A549 (cell line): ENCODE measurements around the gene PSPN. TPM values are rescaled to one million over a fixed set of nuclear protein-coding genes. Genes with fewer than 3 reads are reported as not detected.

Experiments
- ATAC-seq, 2 experiments: fragments of 200-7000 bp in 1 of 2; fragments of >200 bp in 1 of 2; cut with Nextera tagmentation in 1 of 2; cut with Tn5 transposase in 1 of 2; 3 replicates each; pipeline versions ENCODE4 v1.8.0 to v1.9.1; 2018 to 2020; ENCODE audit warnings: mild to moderate bottlenecking in 1 of 2, moderate library complexity in 1 of 2
- CTCF ChIA-PET: fragments of 300-600 bp; sonication (Branson Sonifier 250); formaldehyde crosslinking; extraction: SDS; loops from one replicate; lab custom pipeline; 2021; ENCODE audit warnings: antibody characterized with exemption, inconsistent platforms; lab: Yijun Ruan, JAX
- POLR2A ChIA-PET: fragments of 350-600 bp; formaldehyde crosslinking; extraction: SDS; loops from one replicate; lab custom pipeline; 2021; ENCODE audit warnings: antibody characterized with exemption, inconsistent platforms; lab: Yijun Ruan, JAX
- DNase-seq, 2 experiments: peaks; one replicate each; pipeline versions ENCODE4 v3.0.0 to v3.0.0-alpha.2; 2011 to 2016; ENCODE audit warnings: low read depth in 1 of 2, low spot score in 1 of 2
- FAIRE-seq: peaks from 2 replicates; lab custom pipeline; 2011; peaks lifted over from hg19 to GRCh38; lab: Jason Lieb, UNC
- H3K27ac ChIP-seq, 2 experiments: fragments of >200 bp; sonication (Bioruptor Twin); formaldehyde crosslinking; 3 replicates each; pipeline ENCODE4 v1.5.1; 2016 to 2017
- H3K4me1 ChIP-seq: fragments of >200 bp; sonication (Bioruptor Twin); formaldehyde crosslinking; 3 replicates; pipeline ENCODE4 v1.6.1; 2016
- H3K4me2 ChIP-seq: fragments of >200 bp; sonication (Bioruptor Twin); formaldehyde crosslinking; 3 replicates; pipeline ENCODE4 v1.6.1; 2016
- H3K4me3 ChIP-seq: fragments of >200 bp; sonication (Bioruptor Twin); formaldehyde crosslinking; 3 replicates; pipeline ENCODE4 v1.5.1; 2016
- H3K9me3 ChIP-seq: fragments of >200 bp; sonication (Bioruptor Twin); formaldehyde crosslinking; 3 replicates; pipeline ENCODE4 v1.6.1; 2016
- CEBPB ChIP-seq, 2 experiments: fragments of >200 bp in 1 of 2; sonication (Bioruptor Twin) in 1 of 2; formaldehyde crosslinking in 1 of 2; IDR thresholded peaks; 2 replicates each; pipeline ENCODE4 v1.6.1; 2012 to 2016
- CHD4 ChIP-seq: fragments of 200-600 bp; sonication (generic); IDR thresholded peaks from 2 replicates; pipeline ENCODE4 v1.6.1; 2016; ENCODE audit warnings: antibody characterized with exemption, mild to moderate bottlenecking, borderline replicate concordance
- EP300 ChIP-seq, 2 experiments: fragments of >200 bp; sonication (Bioruptor Twin); formaldehyde crosslinking; IDR thresholded peaks; 2 replicates in 1 of 2; 3 replicates in 1 of 2; pipeline ENCODE4 v1.6.1; 2016 to 2017
- FOSL2 ChIP-seq, 2 experiments: fragments of 450-650 bp in 1 of 2; fragments of >200 bp in 1 of 2; sonication (Bioruptor Twin) in 1 of 2; formaldehyde crosslinking; IDR thresholded peaks; 2 replicates each; pipeline versions ENCODE4 v1.5.0 to v1.6.1; 2016 to 2020; ENCODE audit warnings: mild to moderate bottlenecking in 1 of 2, moderate library complexity in 1 of 2
- GATA3 ChIP-seq: IDR thresholded peaks from 2 replicates; pipeline ENCODE4 v1.6.1; 2012; ENCODE audit warnings: borderline replicate concordance
- HEYL ChIP-seq: fragments of 250-450 bp; sonication (Bioruptor Pico); IDR thresholded peaks from 2 replicates; pipeline ENCODE4 v1.8.0; 2021; ENCODE audit warnings: mild to moderate bottlenecking, moderate library complexity
- HOXA7 ChIP-seq: fragments of 250-450 bp; sonication (Bioruptor Pico); IDR thresholded peaks from 2 replicates; pipeline ENCODE4 v1.5.0; 2020; ENCODE audit warnings: mild to moderate bottlenecking, moderate library complexity
- JUNB ChIP-seq: fragments of >200 bp; sonication (Bioruptor Twin); formaldehyde crosslinking; IDR thresholded peaks from 2 replicates; pipeline ENCODE4 v1.6.1; 2016
- PHF8 ChIP-seq: fragments of 200-600 bp; sonication (generic); IDR thresholded peaks from 2 replicates; pipeline ENCODE4 v1.6.1; 2016; ENCODE audit warnings: low read depth, mild to moderate bottlenecking, antibody characterized with exemption, moderate library complexity, borderline replicate concordance
- POLR2AphosphoS2 ChIP-seq: conservative IDR thresholded peaks from 2 replicates; pipeline ENCODE4 v1.6.1; 2012; ENCODE audit warnings: low read length, improper control_type of control experiment, inconsistent platforms
- RCOR1 ChIP-seq: fragments of 150-350 bp; IDR thresholded peaks from 2 replicates; pipeline ENCODE4 v1.6.1; 2014; ENCODE audit warnings: antibody characterized with exemption, low read length, low read depth
- RFX5 ChIP-seq: fragments of 450-650 bp; IDR thresholded peaks from 2 replicates; pipeline ENCODE4 v1.7.1; 2014; ENCODE audit warnings: antibody characterized with exemption, mild to moderate bottlenecking, moderate library complexity
- RNF2 ChIP-seq: fragments of 200-600 bp; sonication (generic); IDR thresholded peaks from 2 replicates; pipeline ENCODE4 v1.6.1; 2016; ENCODE audit warnings: low read depth, mild to moderate bottlenecking, antibody characterized with exemption, moderate library complexity, borderline replicate concordance
- SMC3 ChIP-seq: fragments of >200 bp; sonication (Bioruptor Twin); formaldehyde crosslinking; IDR thresholded peaks from 3 replicates; pipeline ENCODE4 v1.6.1; 2018; ENCODE audit warnings: inconsistent platforms
- TFCP2L1 ChIP-seq: fragments of 250-450 bp; sonication (Bioruptor Pico); IDR thresholded peaks from 2 replicates; pipeline ENCODE4 v1.5.0; 2021; ENCODE audit warnings: mild to moderate bottlenecking
- TP53 ChIP-seq: fragments of 250-450 bp; sonication (Bioruptor Pico); IDR thresholded peaks from 2 replicates; pipeline ENCODE4 v1.5.0; 2021; ENCODE audit warnings: mild to moderate bottlenecking, moderate library complexity
- ZC3H11A ChIP-seq: fragments of 450-650 bp; IDR thresholded peaks from 2 replicates; pipeline ENCODE4 v1.6.1; 2014; ENCODE audit warnings: antibody characterized with exemption, mild to moderate bottlenecking
- ZFP36 ChIP-seq: fragments of 450-650 bp; IDR thresholded peaks from 2 replicates; pipeline ENCODE4 v1.6.1; 2014; ENCODE audit warnings: borderline replicate concordance; ENCODE audit not compliant: partially characterized antibody
- ZSCAN20 ChIP-seq: fragments of 250-450 bp; sonication (Bioruptor Pico); IDR thresholded peaks from 2 replicates; pipeline ENCODE4 v1.8.0; 2022; ENCODE audit warnings: mild to moderate bottlenecking, moderate library complexity
- WGBS: methylation state at CpG from one replicate; pipeline ENCODE4 v1.1.6; 2017; ENCODE audit errors: missing lambda C conversion rate; 5-methylcytosine and 5-hydroxymethylcytosine counted together
- polyA plus RNA-seq, 4 experiments: library from polyadenylated mRNA; depleted of rRNA in 3 of 4; stranded (reverse); fragments of >200 nt; fragmentation: RNase III in 1 of 4; extraction: RNeasy Plus Mini Kit Qiagen cat#74134 plus additional on column Dnase treatment in 1 of 4; gene quantifications; 2 replicates in 3 of 4; 3 replicates in 1 of 4; pipeline ENCODE4 v1.2.3, GENCODE V29; 2011 to 2017
- TF ChIP-seq, protein P1 (sequence below): fragments of 250-450 bp; sonication (Bioruptor Pico); IDR thresholded peaks from 2 replicates; pipeline ENCODE4 v1.5.0; 2021; ENCODE audit warnings: mild to moderate bottlenecking, moderate library complexity, borderline replicate concordance
- TF ChIP-seq, protein P2 (sequence below): IDR thresholded peaks from 2 replicates; pipeline ENCODE4 v1.6.1; 2012; ENCODE audit warnings: low read depth, borderline replicate concordance
- TF ChIP-seq, protein P3 (sequence below): fragments of 250-450 bp; sonication (Bioruptor Pico); IDR thresholded peaks from 2 replicates; pipeline ENCODE4 v1.5.0; 2020; ENCODE audit warnings: low read depth, mild to moderate bottlenecking, moderate library complexity
- TF ChIP-seq, protein P4 (sequence below): fragments of >200 bp; sonication (Bioruptor Twin); formaldehyde crosslinking; IDR thresholded peaks from 3 replicates; pipeline ENCODE4 v1.5.1; 2016

PSPN gene
- polyA plus RNA-seq, 2 of the 4 experiments (the other 2 are of a cell fraction): 0.34 to 0.71 TPM

DNA sequence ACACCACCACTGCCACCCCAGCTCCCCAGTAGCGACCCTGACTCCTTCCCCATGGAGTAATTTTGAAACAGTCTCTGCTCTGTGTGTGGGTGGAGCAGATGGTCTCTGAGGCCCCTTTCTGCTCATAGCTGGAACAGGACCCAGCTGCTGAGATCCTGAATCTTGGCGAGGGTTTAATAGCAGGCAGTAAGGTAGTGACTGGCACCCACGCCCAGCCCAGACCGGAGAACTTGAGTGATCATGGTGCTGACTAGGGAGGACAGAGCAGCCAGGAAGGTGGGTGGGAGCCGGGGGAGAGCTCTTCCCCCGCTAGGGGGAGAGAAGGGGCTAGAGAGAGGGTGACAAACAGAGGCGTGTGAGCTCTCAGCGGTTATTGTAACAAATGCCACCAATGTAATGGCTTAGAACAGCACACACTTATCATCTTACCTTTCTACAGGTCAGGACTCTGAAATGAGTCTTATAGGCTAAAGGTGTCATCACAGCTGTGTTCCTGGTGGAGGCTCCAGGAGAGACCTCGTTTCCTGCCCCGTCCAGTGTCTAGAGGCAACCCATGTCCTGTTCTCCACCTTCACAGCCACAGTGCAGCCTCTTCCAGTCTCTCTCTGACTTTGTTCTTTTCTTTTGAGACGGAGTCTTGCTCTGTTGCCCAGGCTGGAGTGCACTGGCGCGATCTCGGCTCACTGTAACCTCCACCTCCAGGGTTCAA is 35.1 kb downstream of the PSPN start:
- no peaks in the 10 kb centered on the region for H3K4me1 ChIP-seq
- no peaks in the 10 kb centered on the region for H3K9me3 ChIP-seq
- DNase-seq: no peak
- CTCF ChIA-PET: interaction anchor here (0.7 to 1.1 kb wide), 2 partner anchors 13 to 122 kb away, joined by 3 to 4 read pairs; no protein-coding TSS in a partner anchor
- 45% methylated on average over 13 of the region's 14 CpGs for WGBS
- FAIRE-seq: no peak
- H3K4me3 ChIP-seq: no peak overlapping the region
- no peak overlapping the region for H3K27ac ChIP-seq
- peak; percentile 64 to 66 for ATAC-seq
- no peak overlapping the region for H3K4me2 ChIP-seq
- POLR2A ChIA-PET: no interaction called here
- TF ChIP-seq PHF8 (no peak), CEBPB (IDR thresholded peaks at IDR 0.05) (no peak), HOXA7 (CRISPR knock-in tag) (no peak), TFCP2L1 (no peak)
- TF ChIP-seq, protein P1, sequence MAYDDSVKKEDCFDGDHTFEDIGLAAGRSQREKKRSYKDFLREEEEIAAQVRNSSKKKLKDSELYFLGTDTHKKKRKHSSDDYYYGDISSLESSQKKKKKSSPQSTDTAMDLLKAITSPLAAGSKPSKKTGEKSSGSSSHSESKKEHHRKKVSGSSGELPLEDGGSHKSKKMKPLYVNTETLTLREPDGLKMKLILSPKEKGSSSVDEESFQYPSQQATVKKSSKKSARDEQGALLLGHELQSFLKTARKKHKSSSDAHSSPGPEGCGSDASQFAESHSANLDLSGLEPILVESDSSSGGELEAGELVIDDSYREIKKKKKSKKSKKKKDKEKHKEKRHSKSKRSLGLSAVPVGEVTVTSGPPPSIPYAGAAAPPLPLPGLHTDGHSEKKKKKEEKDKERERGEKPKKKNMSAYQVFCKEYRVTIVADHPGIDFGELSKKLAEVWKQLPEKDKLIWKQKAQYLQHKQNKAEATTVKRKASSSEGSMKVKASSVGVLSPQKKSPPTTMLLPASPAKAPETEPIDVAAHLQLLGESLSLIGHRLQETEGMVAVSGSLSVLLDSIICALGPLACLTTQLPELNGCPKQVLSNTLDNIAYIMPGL: no peak

DNA sequence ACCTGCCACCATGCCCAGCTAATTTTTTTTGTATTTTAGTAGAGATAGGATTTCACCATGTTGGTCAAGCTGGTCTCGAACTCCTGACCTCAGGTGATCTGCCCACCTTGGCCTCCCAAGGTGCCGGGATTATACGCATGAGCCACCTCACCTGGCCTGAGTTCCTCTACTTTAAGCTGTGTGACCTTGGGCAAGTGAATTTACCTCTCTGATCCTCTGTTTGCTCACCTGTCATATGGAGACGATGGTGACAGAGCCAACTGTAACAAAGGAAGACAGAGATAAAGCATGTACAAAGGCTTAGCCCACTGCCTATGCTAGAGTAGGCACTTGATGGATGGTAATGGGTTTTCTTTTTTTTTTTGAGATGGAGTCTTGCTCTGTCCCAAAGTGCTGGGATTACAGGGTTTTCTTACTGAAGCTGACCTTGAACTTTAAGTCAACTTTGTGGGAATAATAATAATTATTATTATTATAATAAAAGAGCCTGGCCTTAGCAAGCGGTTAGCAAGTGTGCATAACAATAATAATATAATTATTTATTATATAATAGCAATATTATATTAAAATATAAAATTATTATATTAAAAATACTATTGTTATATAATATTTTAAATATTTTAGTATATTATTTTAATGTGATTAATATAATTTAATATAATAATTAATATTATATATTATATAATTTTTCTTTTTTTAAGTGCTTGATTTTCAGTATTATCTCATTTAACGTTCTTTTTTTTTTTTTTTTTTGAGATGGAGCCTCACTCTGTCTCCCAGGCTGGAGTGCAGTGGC is 41.0 kb downstream of the PSPN start:
- no peaks in the 10 kb centered on the region for H3K4me1 ChIP-seq
- DNase-seq (no peak), FAIRE-seq (no peak), ATAC-seq (no peak)
- H3K27ac ChIP-seq: no peak overlapping the region
- no peaks in the 10 kb centered on the region for H3K9me3 ChIP-seq
- CTCF ChIA-PET: no interaction called here
- WGBS: 75% methylated on average over 6 of the region's 6 CpGs
- POLR2A ChIA-PET: no interaction called here
- TF ChIP-seq PHF8 (no peak), ZFP36 (peak; percentile 53), CHD4 (no peak)
- H3K4me3 ChIP-seq: no peak overlapping the region
- no peak overlapping the region for H3K4me2 ChIP-seq

DNA sequence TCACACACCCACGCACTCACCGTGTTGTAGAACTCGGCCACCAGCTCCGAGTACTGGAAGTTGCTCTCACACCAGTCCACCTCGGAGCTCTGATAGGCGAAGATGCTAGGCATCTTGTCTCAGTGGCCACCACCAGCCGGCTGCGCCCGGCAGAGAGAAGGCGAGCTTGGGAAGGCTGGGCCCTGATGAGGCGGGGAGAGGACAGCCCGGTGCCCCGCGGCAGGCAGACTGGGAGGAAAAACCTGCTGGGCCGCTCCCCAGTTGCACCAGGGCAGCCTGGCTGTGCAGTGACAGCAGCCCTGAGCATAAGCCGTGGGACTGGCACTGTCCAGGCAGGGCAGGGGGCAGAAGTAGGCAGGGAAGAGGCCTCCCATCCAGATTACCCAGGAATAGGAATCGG is 42.3 kb downstream of the PSPN start, which contains the start of gene ACER1:
ACER1 (minus strand) TSS at position 174 of the 400 bp plus-strand sequence; CDS start at position 113, 61 bp downstream.
- no peak within 1 kb of the TSS for H3K4me2 ChIP-seq
- H3K4me3 ChIP-seq: no peak within 1 kb of the TSS
- ChIA-PET POLR2A (no interaction called here), CTCF (interaction anchor here (0.6 kb wide), 1 partner anchor 122 kb away, joined by 3 read pairs; no protein-coding TSS in a partner anchor)
- WGBS: 58% methylated on average over 11 of the region's 17 CpGs
- no peaks in the 10 kb centered on the region for H3K9me3 ChIP-seq
- DNase-seq: no peak
- no peak within 1 kb of the TSS for H3K27ac ChIP-seq
- ATAC-seq: no peak; a peak in 1 of 6 replicates
- H3K4me1 ChIP-seq: no peaks in the 10 kb centered on the region
- TF ChIP-seq EP300 (IDR thresholded peaks at IDR 0.05) (no peak), POLR2AphosphoS2 (no peak), GATA3 (no peak), HEYL (CRISPR knock-in tag) (no peak)
- TF ChIP-seq, protein P2, sequence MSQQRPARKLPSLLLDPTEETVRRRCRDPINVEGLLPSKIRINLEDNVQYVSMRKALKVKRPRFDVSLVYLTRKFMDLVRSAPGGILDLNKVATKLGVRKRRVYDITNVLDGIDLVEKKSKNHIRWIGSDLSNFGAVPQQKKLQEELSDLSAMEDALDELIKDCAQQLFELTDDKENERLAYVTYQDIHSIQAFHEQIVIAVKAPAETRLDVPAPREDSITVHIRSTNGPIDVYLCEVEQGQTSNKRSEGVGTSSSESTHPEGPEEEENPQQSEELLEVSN: no peak
- FAIRE-seq: no peak

DNA sequence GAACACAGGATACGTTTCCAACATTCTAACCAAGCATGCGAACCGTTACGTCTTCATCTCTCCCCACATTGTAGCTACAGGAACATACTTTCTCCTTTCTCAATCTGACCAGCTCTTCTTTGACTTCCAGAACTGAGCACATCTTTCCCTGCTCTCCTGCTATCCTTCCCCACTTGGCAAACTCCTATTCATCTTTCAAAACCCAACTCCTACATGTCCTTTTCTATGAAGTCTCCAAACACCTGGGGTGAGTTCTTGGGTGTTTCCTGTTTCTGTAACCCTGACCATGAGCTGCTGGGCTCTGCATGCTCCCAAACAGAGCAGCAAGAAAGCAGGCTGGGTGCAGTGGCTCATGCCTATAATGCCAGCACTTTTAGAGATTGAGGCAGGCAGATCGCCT is 48.9 kb downstream of the PSPN start:
- CTCF ChIA-PET: interaction anchor here (1.0 kb wide), 1 partner anchor 8 kb away, joined by 3 read pairs; no protein-coding TSS in a partner anchor
- ATAC-seq: no peak
- H3K4me1 ChIP-seq: no peaks in the 10 kb centered on the region
- WGBS: 54% methylated on average over 5 of the region's 5 CpGs
- H3K27ac ChIP-seq: no peak overlapping the region
- no peak overlapping the region for H3K4me3 ChIP-seq
- POLR2A ChIA-PET: no interaction called here
- H3K4me2 ChIP-seq: no peak overlapping the region
- no peaks in the 10 kb centered on the region for H3K9me3 ChIP-seq
- DNase-seq: no peak
- no peak for FAIRE-seq
- TF ChIP-seq ZC3H11A: no peak
- TF ChIP-seq RNF2: no peak
- no peak for TF ChIP-seq RCOR1
- TF ChIP-seq RFX5: no peak
- TF ChIP-seq JUNB: no peak
- TF ChIP-seq FOSL2 (IDR thresholded peaks at IDR 0.05): no peak
- no peak for TF ChIP-seq FOSL2 (CRISPR knock-in tag; IDR thresholded peaks at IDR 0.05)
- TF ChIP-seq ZSCAN20 (CRISPR knock-in tag): no peak
- TF ChIP-seq, protein P3, sequence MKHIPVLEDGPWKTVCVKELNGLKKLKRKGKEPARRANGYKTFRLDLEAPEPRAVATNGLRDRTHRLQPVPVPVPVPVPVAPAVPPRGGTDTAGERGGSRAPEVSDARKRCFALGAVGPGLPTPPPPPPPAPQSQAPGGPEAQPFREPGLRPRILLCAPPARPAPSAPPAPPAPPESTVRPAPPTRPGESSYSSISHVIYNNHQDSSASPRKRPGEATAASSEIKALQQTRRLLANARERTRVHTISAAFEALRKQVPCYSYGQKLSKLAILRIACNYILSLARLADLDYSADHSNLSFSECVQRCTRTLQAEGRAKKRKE (CRISPR knock-in tag): no peak
- TF ChIP-seq SMC3: no peak
- no peak for TF ChIP-seq ZFP36
- TF ChIP-seq, protein P4, sequence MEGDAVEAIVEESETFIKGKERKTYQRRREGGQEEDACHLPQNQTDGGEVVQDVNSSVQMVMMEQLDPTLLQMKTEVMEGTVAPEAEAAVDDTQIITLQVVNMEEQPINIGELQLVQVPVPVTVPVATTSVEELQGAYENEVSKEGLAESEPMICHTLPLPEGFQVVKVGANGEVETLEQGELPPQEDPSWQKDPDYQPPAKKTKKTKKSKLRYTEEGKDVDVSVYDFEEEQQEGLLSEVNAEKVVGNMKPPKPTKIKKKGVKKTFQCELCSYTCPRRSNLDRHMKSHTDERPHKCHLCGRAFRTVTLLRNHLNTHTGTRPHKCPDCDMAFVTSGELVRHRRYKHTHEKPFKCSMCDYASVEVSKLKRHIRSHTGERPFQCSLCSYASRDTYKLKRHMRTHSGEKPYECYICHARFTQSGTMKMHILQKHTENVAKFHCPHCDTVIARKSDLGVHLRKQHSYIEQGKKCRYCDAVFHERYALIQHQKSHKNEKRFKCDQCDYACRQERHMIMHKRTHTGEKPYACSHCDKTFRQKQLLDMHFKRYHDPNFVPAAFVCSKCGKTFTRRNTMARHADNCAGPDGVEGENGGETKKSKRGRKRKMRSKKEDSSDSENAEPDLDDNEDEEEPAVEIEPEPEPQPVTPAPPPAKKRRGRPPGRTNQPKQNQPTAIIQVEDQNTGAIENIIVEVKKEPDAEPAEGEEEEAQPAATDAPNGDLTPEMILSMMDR: no peak
- TF ChIP-seq TP53: no peak
